Measurements from ENCODE around the gene CACNA1G. TPM values are rescaled to one million over a fixed set of nuclear protein-coding genes. Genes with fewer than 3 reads are reported as not detected.
A peak's percentile ranks its signal among the peaks of the same experiment; 100 is the strongest.

CACNA1G gene
- total RNA-seq, 1 experiment from 2014 or later, result 0.04 TPM

- no peak overlapping the region for H3K27ac ChIP-seq (ENCODE audit: low read length)
- H4K20me1 ChIP-seq (ENCODE audit: low read length), result no peaks in the 10 kb centered on the region
- CTCF ChIA-PET, result no interaction called here
- H3K9me3 ChIP-seq (ENCODE audit: low read length), result no peaks in the 10 kb centered on the region
- H3K9ac ChIP-seq (ENCODE audit: low read length), result no peak overlapping the region
- H3K4me1 ChIP-seq (ENCODE audit: insufficient read depth, low read length), result peaks cover 18% of the 10 kb centered on the region
- TF ChIP-seq EZH2 (IDR thresholded peaks at IDR 0.05; ENCODE audit: low read length, unreplicated experiment) (no peak), EZH2phosphoT487 (IDR thresholded peaks at IDR 0.05; ENCODE audit: borderline replicate concordance, low read length) (no peak), CTCF (conservative IDR thresholded peaks at IDR 0.05; ENCODE audit: low read depth, low read length) (no peak)
- no TSS peak for BruUV-seq (replicated peaks)
- DNase-seq, result no peak
- H3K36me3 ChIP-seq (ENCODE audit: low read depth, low read length), result 0 out of 2 replicates have a peak, but pooled peaks cover 5% of the 10 kb centered on the region
- no peaks in the 10 kb centered on the region for H3K79me2 ChIP-seq (ENCODE audit: low read length)
- intact Hi-C loops (cut with micrococcal nuclease), result no loop called here
- ATAC-seq, result no peak
- POLR2A ChIA-PET (ENCODE audit: unreplicated experiment), result no interaction called here
- H3K27me3 ChIP-seq (ENCODE audit: low read length), result no peaks in the 10 kb centered on the region
- H3K4me3 ChIP-seq (ENCODE audit: low read length), result no peak overlapping the region
- H2AFZ ChIP-seq (ENCODE audit: low read length), result no peak overlapping the region
- no peaks in the 10 kb centered on the region for H3K9me2 ChIP-seq (replicated peaks; ENCODE audit: low read length)
- H3F3A ChIP-seq (ENCODE audit: low read length, unreplicated experiment), result no peaks in the 10 kb centered on the region
- no peak overlapping the region for H3K4me2 ChIP-seq (ENCODE audit: low read length)
These were observed 115.1 kb downstream of the CACNA1G start for GRCh38 chr17:50675627-50676026.

GRCh38 chr17:50676065-50676975 is 115.8 kb downstream of the CACNA1G start:
- ChIA-PET CTCF (interaction anchor here (0.6 kb wide), 1 partner anchor 29 kb away, joined by 6 read pairs; no protein-coding TSS in a partner anchor), POLR2A (ENCODE audit: unreplicated experiment) (no interaction called here)
- Histone ChIP-seq H3K36me3 (ENCODE audit: low read depth, low read length) (0 out of 2 replicates have a peak, but pooled peaks cover 5% of the 10 kb centered on the region), H3K27ac (ENCODE audit: low read length) (no peak overlapping the region), H3K9me2 (replicated peaks; ENCODE audit: low read length) (no peaks in the 10 kb centered on the region), H3K4me1 (ENCODE audit: insufficient read depth, low read length) (peaks cover 21% of the 10 kb centered on the region), H2AFZ (ENCODE audit: low read length) (no peak overlapping the region), H3K27me3 (ENCODE audit: low read length) (no peaks in the 10 kb centered on the region), H3F3A (ENCODE audit: low read length, unreplicated experiment) (no peaks in the 10 kb centered on the region), H4K20me1 (ENCODE audit: low read length) (no peaks in the 10 kb centered on the region), H3K79me2 (ENCODE audit: low read length) (no peaks in the 10 kb centered on the region), H3K9me3 (ENCODE audit: low read length) (no peaks in the 10 kb centered on the region), H3K4me3 (ENCODE audit: low read length) (no peak overlapping the region), H3K4me2 (ENCODE audit: low read length) (no peak overlapping the region), H3K9ac (ENCODE audit: low read length) (no peak overlapping the region)
- TF ChIP-seq EZH2 (IDR thresholded peaks at IDR 0.05; ENCODE audit: low read length, unreplicated experiment) (no peak), EZH2phosphoT487 (IDR thresholded peaks at IDR 0.05; ENCODE audit: borderline replicate concordance, low read length) (no peak), CTCF (conservative IDR thresholded peaks at IDR 0.05; ENCODE audit: low read depth, low read length) (no peak; the same call in 1 of the 2 replicates)
- DNase-seq, result peak; percentile 56
- intact Hi-C loops (cut with micrococcal nuclease), result no loop called here
- BruUV-seq (replicated peaks), result no TSS peak
- ATAC-seq, result no peak

Other genes starting within 250 kb of the CACNA1G start
- 53.5 and 54.3 TPM in 2 replicates for gene XYLT2, start 214.6 kb upstream of the CACNA1G start, total RNA-seq (2014; rRNA removed)
- gene MRPL27, start 187.5 kb upstream of the CACNA1G start, total RNA-seq (2014; rRNA removed), result 168 and 173 TPM in 2 replicates
- gene EME1, start 187.5 kb upstream of the CACNA1G start, total RNA-seq (2014; rRNA removed), result 20.0 and 28.0 TPM in 2 replicates
- 324 and 427 TPM in 2 replicates for gene LRRC59, start 163.2 kb upstream of the CACNA1G start, total RNA-seq (2014; rRNA removed)
- 69.3 and 72.7 TPM in 2 replicates for gene ACSF2, start 134.5 kb upstream of the CACNA1G start, total RNA-seq (2014; rRNA removed)
- not detected in 2 replicates for gene CHAD, start 91.8 kb upstream of the CACNA1G start, total RNA-seq (2014; rRNA removed)
- gene RSAD1, start 81.9 kb upstream of the CACNA1G start, total RNA-seq (2014; rRNA removed), result 37.7 and 46.7 TPM in 2 replicates
- 0.29 and 1.9 TPM in 2 replicates for gene MYCBPAP, start 52.3 kb upstream of the CACNA1G start, total RNA-seq (2014; rRNA removed)
- gene EPN3, start 28.0 kb upstream of the CACNA1G start, total RNA-seq (2014; rRNA removed), result 20.5 and 30.1 TPM in 2 replicates
- 104 and 115 TPM in 2 replicates for gene SPATA20, start 13.5 kb upstream of the CACNA1G start, total RNA-seq (2014; rRNA removed)
- gene ABCC3, start 74.2 kb downstream of the CACNA1G start, total RNA-seq (2014; rRNA removed), result 50.2 and 64.4 TPM in 2 replicates
- gene ANKRD40, start 147.2 kb downstream of the CACNA1G start, total RNA-seq (2014; rRNA removed), result 44.2 and 44.3 TPM in 2 replicates
- gene LUC7L3, start 158.9 kb downstream of the CACNA1G start, total RNA-seq (2014; rRNA removed), result 43.0 and 54.3 TPM in 2 replicates
- gene ANKRD40CL, start 206.8 kb downstream of the CACNA1G start, total RNA-seq (2014; rRNA removed), result not detected in 2 replicates

All from PC-3 (cell line).